Activated CD4-positive, alpha-beta T cell treated with anti-CD3 and anti-CD28 coated beads, Interleukin-2, Interleukin-6, amounts not matched to agents 100 ng/mL and 50 ng/mL, durations not matched to agents 16 hours and 8 hours (primary cell): ENCODE data around the gene HDAC9.

Source experiments
- DNase-seq: peaks from one replicate; pipeline ENCODE4 v3.0.0-alpha.2; 2020

HDAC9 gene

DNA sequence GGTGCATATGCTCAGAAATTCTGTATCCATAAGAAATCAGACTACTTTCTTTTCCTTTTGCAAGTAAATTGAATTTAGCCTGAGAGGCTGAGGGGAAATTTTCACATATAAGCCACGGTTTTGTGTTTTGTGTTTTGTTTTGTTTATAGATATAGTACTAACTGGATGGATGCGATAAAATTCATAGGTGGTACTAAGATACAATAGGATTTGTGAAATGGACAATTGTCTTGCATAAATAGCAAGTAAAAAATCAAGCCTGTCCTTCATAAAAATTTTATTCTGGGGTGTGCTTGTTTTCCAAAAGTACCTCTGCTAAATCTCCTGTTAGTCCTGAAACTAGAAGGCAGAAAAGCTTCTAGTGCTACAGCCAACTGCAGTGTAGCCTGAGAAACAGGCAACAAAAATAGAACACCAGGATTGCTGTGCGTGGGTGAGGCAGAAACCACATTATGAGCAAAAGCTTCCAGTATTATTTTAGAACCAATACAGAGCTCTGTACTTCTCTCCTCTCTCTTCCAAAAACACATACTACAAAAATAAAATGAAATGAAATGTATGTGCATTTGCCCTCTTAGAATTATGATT lies 634 bp upstream of the HDAC9 start:
- no peak for DNase-seq

DNA sequence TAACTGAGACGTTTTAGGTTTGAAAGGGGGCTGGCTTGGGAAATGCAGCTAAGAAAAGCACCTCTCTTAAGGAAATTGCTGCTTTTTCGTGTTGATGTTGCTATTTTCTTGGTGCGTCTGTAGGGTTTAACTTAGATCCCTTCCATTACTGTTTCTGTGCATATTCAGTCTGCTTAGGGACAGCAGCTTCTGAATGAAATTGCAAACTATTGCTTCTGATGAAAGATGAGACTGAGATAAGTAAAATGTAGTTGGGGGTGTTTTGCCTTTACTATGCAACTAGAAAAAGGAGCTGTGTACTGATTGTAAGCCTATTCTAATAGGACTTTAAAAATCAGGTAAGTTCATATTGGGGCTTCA lies 772 bp downstream of the HDAC9 start:
- no peak for DNase-seq

- no peak for DNase-seq
These were observed 1.5 kb downstream of the HDAC9 start for GRCh38 chr7:18497082-18497481.

GRCh38 chr7:18497800-18498199 lies 2.3 kb downstream of the HDAC9 start:
- DNase-seq, result no peak

- DNase-seq, result no peak
These were observed 2.8 kb downstream of the HDAC9 start for GRCh38 chr7:18498341-18498740.

DNA sequence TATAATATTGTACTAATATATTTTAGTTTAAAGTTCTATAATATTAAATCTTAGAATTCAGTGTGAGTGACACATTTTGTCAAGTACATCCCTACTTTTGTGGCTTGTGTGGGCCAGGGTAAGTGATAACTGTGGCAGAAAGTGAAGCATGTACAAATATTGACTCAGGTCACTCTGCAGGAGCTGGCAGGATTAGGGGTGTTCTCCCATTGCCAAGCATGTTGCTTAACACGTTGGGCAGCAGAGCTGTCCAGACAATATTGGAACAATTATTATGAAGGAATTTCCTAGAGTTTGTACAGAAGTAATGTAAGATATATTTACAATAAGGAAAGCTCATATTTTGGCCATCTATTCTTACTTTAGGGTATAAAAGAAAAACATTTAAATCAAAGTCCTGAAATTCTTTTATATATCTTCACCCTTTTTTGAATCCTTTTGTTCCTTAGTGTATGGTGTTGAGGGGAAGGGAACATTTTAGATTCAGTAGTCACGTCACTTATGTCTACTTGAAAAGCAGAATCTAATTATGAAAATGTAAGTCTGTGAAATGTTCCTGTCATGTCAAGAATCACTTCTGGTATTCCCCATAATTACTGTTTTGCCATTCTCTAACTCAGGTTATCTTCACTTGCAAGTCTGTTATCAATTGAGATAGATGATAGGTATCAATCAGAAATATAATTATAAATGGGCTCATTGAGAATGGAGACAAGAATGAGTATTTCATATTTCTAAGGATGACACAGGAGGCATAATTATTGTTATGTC lies 4.0 kb downstream of the HDAC9 start:
- no peak for DNase-seq

DNA sequence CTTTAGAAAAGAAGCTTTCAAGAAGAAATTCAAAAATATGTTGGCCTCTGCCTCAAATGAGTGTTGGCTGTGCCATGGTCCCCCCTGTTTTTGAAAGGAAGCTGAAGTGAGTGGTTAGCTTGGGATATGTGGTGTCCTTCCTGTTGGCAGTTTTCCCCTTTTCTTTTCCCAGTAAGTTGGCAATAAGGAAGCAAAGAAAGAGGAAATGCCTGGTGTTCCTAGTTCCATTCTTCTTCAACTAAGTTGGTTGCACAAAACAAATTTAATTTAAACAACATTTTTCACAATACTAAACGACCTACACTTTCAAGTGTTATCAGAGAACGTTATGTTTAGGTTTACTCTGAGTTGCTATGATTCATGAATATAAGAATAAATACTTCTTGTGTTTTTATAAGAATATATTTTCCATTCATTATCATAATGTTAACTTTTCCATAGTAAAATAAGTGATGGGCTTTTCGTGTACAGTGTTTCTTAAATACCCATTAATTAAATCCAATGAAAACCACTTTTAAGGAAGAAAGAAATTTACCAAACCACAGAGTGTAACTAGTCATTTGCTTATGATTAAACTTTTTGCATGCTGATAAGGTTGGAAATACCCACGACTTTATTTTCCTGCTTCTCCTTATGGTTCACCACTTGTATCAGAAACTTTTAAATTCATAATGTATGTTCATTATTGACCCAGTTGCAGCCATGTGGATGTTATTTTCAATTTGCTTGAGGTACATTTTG lies 7.7 kb downstream of the HDAC9 start:
- DNase-seq, result no peak

DNA sequence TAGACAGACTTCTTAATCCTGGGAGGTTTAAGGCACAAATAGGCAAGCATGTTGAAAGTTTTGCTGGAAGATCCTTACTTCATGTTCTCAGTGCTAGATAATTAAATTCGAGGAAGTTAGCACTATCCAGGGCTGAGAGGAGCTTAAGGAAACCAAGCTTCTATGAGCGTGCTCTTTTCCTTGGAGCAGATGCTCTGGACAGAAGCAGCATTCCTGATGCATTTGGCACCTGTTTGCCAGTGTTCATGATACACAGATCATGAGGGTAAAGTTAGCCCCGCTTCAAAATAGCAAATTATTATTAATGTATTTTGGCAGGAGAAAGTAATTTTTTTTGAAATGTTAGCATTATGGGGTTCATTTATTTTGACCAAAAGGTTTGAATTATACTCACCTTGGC lies 9.4 kb downstream of the HDAC9 start:
- DNase-seq, result no peak

DNA sequence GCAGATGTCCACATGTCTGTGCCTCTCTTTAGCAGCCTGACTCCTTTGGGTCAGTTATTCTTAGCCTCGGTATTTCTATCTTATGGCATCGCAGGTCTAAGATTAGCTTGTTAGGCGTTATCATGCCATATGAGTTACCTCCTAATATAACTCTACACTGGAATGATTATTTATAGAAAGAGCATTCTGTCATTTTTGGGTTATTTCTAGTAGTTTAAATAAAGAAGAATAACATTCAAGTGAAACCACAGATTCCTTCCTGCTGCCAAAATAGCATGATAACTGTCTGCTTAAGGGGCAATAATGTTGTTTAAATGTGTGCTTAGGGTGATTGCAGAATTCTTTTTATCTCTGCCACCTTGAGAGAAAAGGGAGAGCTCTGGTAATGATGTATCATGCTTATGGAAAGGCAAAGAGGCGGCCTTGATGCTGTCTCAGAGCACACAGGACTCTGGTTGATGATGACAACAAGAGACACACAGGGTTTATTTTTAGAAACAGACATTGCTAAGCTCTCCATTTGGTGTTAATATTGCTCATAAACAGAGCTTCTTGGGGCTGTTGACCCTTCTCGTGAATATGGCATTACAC lies 10.4 kb downstream of the HDAC9 start:
- DNase-seq, result no peak

DNA sequence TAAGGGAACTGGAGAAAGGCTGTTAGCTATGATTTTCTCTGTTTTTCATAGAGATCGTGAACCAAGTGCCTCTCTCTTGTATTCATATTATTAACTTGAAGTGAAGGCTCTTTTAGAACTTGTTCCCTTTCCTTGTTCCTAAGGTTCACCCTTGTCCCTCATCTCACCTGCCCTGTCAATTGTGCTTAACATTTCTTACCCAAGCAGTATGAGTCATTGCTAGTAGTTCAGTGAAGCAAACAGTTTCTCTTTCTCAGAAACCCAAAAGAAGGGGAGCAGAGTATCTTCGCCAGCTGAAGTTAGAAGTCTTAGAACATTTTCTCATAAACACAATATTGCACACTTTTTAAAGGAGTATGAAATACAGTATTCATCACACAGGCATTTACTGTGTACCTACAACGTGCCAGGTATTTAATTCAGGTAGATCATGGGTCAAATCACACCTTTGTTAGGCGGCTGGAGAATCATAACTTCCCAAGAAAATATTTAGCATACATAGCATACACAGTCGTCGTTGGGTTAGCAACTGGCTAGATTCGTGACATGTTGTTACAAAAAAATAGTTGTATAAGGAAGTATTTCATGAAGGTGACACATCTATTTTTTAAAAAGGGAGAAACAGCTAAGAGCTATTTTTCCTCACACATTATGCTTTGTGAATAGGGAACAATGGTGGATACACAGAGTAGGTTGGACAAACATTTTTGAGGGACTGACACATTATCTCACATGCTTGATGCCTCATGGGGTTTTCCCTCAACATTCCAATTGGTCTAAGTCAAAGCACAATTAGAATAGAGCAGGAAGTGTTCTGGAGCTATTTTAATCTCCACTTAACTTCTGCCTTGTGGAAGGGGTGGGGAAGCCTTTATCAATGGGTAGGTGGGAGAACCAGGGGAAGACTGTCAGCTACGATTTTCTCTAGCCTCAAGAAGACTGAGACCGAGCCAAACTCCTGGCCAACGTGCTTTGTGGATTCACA lies 13.2 kb downstream of the HDAC9 start:
- peak; percentile 38 for DNase-seq

DNA sequence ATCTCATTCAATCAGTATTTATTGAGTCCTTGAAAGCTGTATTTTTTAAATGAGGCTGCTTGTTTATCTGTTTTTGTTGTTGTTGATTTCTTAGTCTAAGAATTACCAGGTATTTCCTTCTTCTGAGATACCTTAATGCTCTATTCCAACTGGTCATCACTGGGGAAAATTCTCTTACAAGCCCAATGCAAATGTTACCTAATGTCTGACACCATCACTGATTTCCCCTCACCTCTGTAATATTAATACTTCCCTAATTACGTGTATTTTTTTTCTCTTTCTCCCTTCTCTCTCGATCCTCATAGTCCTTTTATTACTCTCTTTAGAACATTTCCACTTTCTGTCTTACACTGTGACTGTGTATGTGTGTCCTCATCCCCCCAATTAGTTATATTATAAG lies 13.9 kb downstream of the HDAC9 start:
- no peak for DNase-seq

GRCh38 chr7:18511351-18512140 lies 16.0 kb downstream of the HDAC9 start:
- no peak for DNase-seq

DNA sequence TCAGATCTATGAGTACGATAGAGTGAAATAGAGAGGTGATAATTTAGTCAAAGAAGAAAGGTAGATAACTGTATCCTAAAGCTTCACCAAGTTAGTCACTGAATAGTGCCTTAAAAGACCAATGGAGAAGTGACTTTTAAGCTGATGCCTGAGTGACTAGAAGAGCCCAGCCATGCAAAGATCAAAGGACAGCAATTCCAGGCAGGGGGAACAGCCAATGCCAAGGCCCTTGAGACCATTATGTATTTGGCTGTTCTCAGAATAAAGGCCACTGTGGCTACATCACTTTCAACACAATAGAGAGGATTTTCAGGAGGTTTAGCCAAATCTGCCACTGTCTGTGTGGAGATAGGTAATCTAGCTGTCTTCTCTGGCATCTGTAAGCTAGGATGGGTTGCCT lies 17.8 kb downstream of the HDAC9 start:
- DNase-seq, result no peak

DNA sequence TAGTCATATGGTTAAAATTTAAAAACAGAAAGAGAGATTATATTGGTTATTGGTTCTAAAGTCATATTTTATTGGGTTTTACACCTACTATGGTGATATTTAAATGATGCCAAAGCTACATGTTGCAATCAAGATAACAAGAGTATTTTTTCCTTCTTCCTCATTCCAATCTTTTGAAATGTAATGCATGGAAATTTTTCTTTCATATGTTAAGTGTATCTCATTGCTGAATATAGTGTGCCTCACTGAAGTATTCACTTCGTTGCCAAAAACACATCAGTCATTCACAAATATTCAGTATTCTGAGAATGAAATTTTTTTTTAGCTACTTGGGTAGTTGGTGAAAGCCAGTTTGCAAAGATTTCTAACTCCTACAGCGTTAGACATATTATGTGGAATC lies 19.5 kb downstream of the HDAC9 start:
- no peak for DNase-seq

GRCh38 chr7:18517646-18518045 lies 22.1 kb downstream of the HDAC9 start:
- no peak for DNase-seq

GRCh38 chr7:18518555-18518954 lies 23.0 kb downstream of the HDAC9 start:
- no peak for DNase-seq

GRCh38 chr7:18520450-18521235 lies 25.1 kb downstream of the HDAC9 start:
- DNase-seq, result no peak

GRCh38 chr7:18521236-18521589 lies 25.7 kb downstream of the HDAC9 start:
- DNase-seq, result no peak

DNA sequence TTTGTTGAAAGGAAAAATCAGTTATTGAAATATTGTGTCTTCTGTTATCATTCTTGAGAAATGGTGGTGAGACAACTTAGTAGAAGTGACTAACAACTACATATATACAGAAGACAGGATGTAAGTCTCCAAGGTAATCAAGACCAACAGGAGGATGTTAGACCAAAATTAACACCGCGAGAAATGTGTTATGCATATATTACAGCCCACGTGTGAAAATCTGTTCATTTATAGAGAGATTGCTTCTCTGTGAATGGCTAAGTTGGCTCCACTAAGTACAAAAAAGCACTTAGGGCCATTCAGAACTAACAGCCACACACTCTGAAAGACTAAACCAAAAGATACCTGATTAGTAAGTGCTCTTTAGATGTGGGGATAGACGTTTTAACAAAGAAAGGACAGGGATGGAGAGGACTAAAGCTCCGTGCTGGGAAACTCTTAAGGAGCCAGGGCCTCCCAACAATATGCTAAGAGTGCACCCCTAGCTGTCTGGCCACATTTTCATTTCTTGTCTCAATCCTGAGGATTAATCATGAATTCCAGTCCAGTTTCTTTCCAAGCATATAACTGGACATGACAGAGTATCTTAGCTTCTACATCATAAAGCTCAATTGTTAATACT lies 26.5 kb downstream of the HDAC9 start:
- peak; percentile 61 for DNase-seq

- DNase-seq, result no peak
These were observed 28.7 kb downstream of the HDAC9 start for GRCh38 chr7:18524248-18524647.
